ENCODE data around the gene MRPS22. TPM values are rescaled to one million over a fixed set of nuclear protein-coding genes. Genes with fewer than 3 reads are reported as not detected.

Gene MRPS22
- total and polyA plus RNA-seq, 7 donors, result 39.2 to 78.4 (median 53.6) TPM

GRCh38 chr3:139302084-139302800, 41.6 kb upstream of the MRPS22 start:
- intact Hi-C loops (cut with DNase I), result no loop called here
- WGBS, 2 donors, result 72 to 80% methylated on average over 12 of the region's 12 CpGs
- DNase-seq, result no peak
- H3K4me1 ChIP-seq, result no peaks in the 10 kb centered on the region
- H3K9me3 ChIP-seq, result no peaks in the 10 kb centered on the region
- H3K36me3 ChIP-seq, result no peaks in the 10 kb centered on the region
- TF ChIP-seq POLR2A (IDR thresholded peaks at IDR 0.05) (no peak), CTCF (IDR thresholded peaks at IDR 0.05) (no peak), POLR2AphosphoS5 (IDR thresholded peaks at IDR 0.05) (no peak), EP300 (IDR thresholded peaks at IDR 0.05) (no peak)
- no peak overlapping the region for H3K4me3 ChIP-seq
- H3K27me3 ChIP-seq, result no peaks in the 10 kb centered on the region
- no peak overlapping the region for H3K27ac ChIP-seq

- intact Hi-C loops (cut with DNase I), result no loop called here
- Histone ChIP-seq H3K4me1 (no peaks in the 10 kb centered on the region), H3K27me3 (no peaks in the 10 kb centered on the region), H3K9me3 (no peaks in the 10 kb centered on the region), H3K4me3 (no peak overlapping the region), H3K27ac (no peak overlapping the region), H3K36me3 (no peaks in the 10 kb centered on the region)
- DNase-seq, result no peak
- WGBS, 2 donors, result 88 to 90% methylated on average over 4 of the region's 4 CpGs
- TF ChIP-seq POLR2AphosphoS5 (IDR thresholded peaks at IDR 0.05) (no peak), CTCF (IDR thresholded peaks at IDR 0.05) (no peak), POLR2A (IDR thresholded peaks at IDR 0.05) (no peak), EP300 (IDR thresholded peaks at IDR 0.05) (no peak)
Measured at GRCh38 chr3:139302801-139303113, 41.1 kb upstream of the MRPS22 start.

- Histone ChIP-seq H3K4me1 (no peaks in the 10 kb centered on the region), H3K27me3 (no peaks in the 10 kb centered on the region), H3K27ac (no peak overlapping the region), H3K9me3 (no peaks in the 10 kb centered on the region), H3K4me3 (no peak overlapping the region), H3K36me3 (no peaks in the 10 kb centered on the region)
- intact Hi-C loops (cut with DNase I), result no loop called here
- 88 to 92% methylated on average over 5 of the region's 5 CpGs for WGBS, 2 donors
- no peak for DNase-seq
- TF ChIP-seq CTCF (IDR thresholded peaks at IDR 0.05) (no peak), EP300 (IDR thresholded peaks at IDR 0.05) (no peak), POLR2AphosphoS5 (IDR thresholded peaks at IDR 0.05) (no peak), POLR2A (IDR thresholded peaks at IDR 0.05) (no peak)
Measured at GRCh38 chr3:139303216-139303615, 40.6 kb upstream of the MRPS22 start.

- TF ChIP-seq EP300 (IDR thresholded peaks at IDR 0.05), result no peak
- no peak for TF ChIP-seq CTCF (IDR thresholded peaks at IDR 0.05)
- TF ChIP-seq POLR2AphosphoS5 (IDR thresholded peaks at IDR 0.05), result no peak
- TF ChIP-seq POLR2A (IDR thresholded peaks at IDR 0.05), result no peak
- Histone ChIP-seq H3K27me3 (no peaks in the 10 kb centered on the region), H3K4me3 (no peak overlapping the region), H3K36me3 (no peaks in the 10 kb centered on the region), H3K4me1 (no peaks in the 10 kb centered on the region), H3K9me3 (no peaks in the 10 kb centered on the region), H3K27ac (no peak overlapping the region)
- 85 to 86% methylated on average over 3 of the region's 3 CpGs for WGBS, 2 donors
- no peak for DNase-seq
- intact Hi-C loops (cut with DNase I), result no loop called here
Measured at GRCh38 chr3:139304383-139304782, 39.4 kb upstream of the MRPS22 start.

GRCh38 chr3:139306078-139306477, 37.7 kb upstream of the MRPS22 start:
- WGBS, 2 donors, result 83 to 93% methylated on average over 2 of the region's 2 CpGs
- no peak for TF ChIP-seq POLR2A (IDR thresholded peaks at IDR 0.05)
- TF ChIP-seq POLR2AphosphoS5 (IDR thresholded peaks at IDR 0.05), result no peak
- TF ChIP-seq CTCF (IDR thresholded peaks at IDR 0.05), result no peak
- no peak for TF ChIP-seq EP300 (IDR thresholded peaks at IDR 0.05)
- intact Hi-C loops (cut with DNase I), result no loop called here

More at GRCh38 chr3:139306078-139306477, 37.7 kb upstream of the MRPS22 start:
- Histone ChIP-seq H3K9me3 (no peaks in the 10 kb centered on the region), H3K27ac (no peak overlapping the region), H3K36me3 (no peaks in the 10 kb centered on the region), H3K4me3 (no peak overlapping the region), H3K27me3 (no peaks in the 10 kb centered on the region), H3K4me1 (no peaks in the 10 kb centered on the region)
- no peak for DNase-seq

Measured in sigmoid colon (tissue), 7 donors.